Suprapubic skin (tissue), 4 donors: ENCODE measurements around the gene MYBPHL. TPM values are rescaled to one million over a fixed set of nuclear protein-coding genes. Genes with fewer than 3 reads are reported as not detected.

Experiments used
- DNase-seq, 2 donors: peaks; one replicate each; pipeline ENCODE4 v3.0.0-alpha.2; 2019; ENCODE audit warnings: low spot score in 2 of 2
- H3K27ac ChIP-seq: fragments of 200-600 bp; sonication (generic); one replicate; pipeline ENCODE4 v1.5.1; 2019
- H3K27me3 ChIP-seq: fragments of 200-600 bp; sonication (generic); one replicate; pipeline ENCODE4 v1.5.1; 2019
- H3K36me3 ChIP-seq: fragments of 200-600 bp; sonication (generic); one replicate; pipeline ENCODE4 v1.5.1; 2019
- H3K4me1 ChIP-seq: fragments of 200-600 bp; sonication (generic); one replicate; pipeline ENCODE4 v1.5.1; 2019
- H3K4me3 ChIP-seq: fragments of 200-600 bp; sonication (generic); one replicate; pipeline ENCODE4 v1.5.1; 2019; ENCODE audit warnings: mild to moderate bottlenecking
- H3K9me3 ChIP-seq: fragments of 200-600 bp; sonication (generic); one replicate; pipeline ENCODE4 v1.5.1; 2019
- CTCF ChIP-seq, 2 donors: fragments of 200-600 bp in 1 of 2; fragments of 450-650 bp in 1 of 2; sonication (generic) in 1 of 2; IDR thresholded peaks; one replicate each; pipeline ENCODE4 v1.5.1; 2016 to 2019; ENCODE audit warnings: antibody characterized with exemption in 2 of 2, mild to moderate bottlenecking in 1 of 2, moderate library complexity in 1 of 2
- EP300 ChIP-seq: sonication (generic); formaldehyde crosslinking; IDR thresholded peaks from one replicate; pipeline ENCODE4 v1.6.1; 2017; ENCODE audit warnings: antibody characterized with exemption
- POLR2A ChIP-seq, 2 donors: fragments of 450-650 bp; IDR thresholded peaks; one replicate each; pipeline ENCODE4 v1.6.1; 2017; ENCODE audit warnings: antibody characterized with exemption in 2 of 2, mild to moderate bottlenecking in 2 of 2, moderate library complexity in 2 of 2
- POLR2AphosphoS5 ChIP-seq, 3 donors: sonication (generic); formaldehyde crosslinking; IDR thresholded peaks; one replicate each; pipeline ENCODE4 v1.6.1; 2017; ENCODE audit warnings: antibody characterized with exemption in 3 of 3
- WGBS: methylation state at CpG from one replicate; pipeline ENCODE4 v1.1.5; 2018; 5-methylcytosine and 5-hydroxymethylcytosine counted together
- total RNA-seq, 4 donors: library from RNA; depleted of rRNA; stranded (reverse); fragments of >200 nt; gene quantifications; one replicate each; pipeline ENCODE4 v1.1.0, GENCODE V29; 2016

Gene MYBPHL
- total RNA-seq, 4 donors from 2014 or later: not detected

GRCh38 chr1:109331113-109331512 lies 24.3 kb upstream of the MYBPHL start:
- Histone ChIP-seq H3K36me3 (peaks cover 41% of the 10 kb centered on the region), H3K4me1 (no peaks in the 10 kb centered on the region), H3K27ac (no peak overlapping the region), H3K9me3 (peaks cover 4% of the 10 kb centered on the region), H3K27me3 (no peaks in the 10 kb centered on the region), H3K4me3 (no peak overlapping the region)
- no peak for TF ChIP-seq POLR2AphosphoS5 (IDR thresholded peaks at IDR 0.05)
- no peak for TF ChIP-seq CTCF (IDR thresholded peaks at IDR 0.05)
- no peak for TF ChIP-seq POLR2A (IDR thresholded peaks at IDR 0.05)
- no peak for TF ChIP-seq EP300
- no peak for DNase-seq

GRCh38 chr1:109327285-109327684 lies 20.5 kb upstream of the MYBPHL start:
- DNase-seq: no peak
- H3K27me3 ChIP-seq: no peaks in the 10 kb centered on the region
- H3K36me3 ChIP-seq: peaks cover 39% of the 10 kb centered on the region
- WGBS: 71% methylated on average over 5 of the region's 5 CpGs
- no peak for TF ChIP-seq CTCF (IDR thresholded peaks at IDR 0.05)
- no peak for TF ChIP-seq POLR2A (IDR thresholded peaks at IDR 0.05)
- TF ChIP-seq POLR2AphosphoS5 (IDR thresholded peaks at IDR 0.05): no peak
- TF ChIP-seq EP300: no peak
- peaks cover 4% of the 10 kb centered on the region for H3K9me3 ChIP-seq
- H3K4me1 ChIP-seq: no peaks in the 10 kb centered on the region
- H3K4me3 ChIP-seq: no peak overlapping the region
- no peak overlapping the region for H3K27ac ChIP-seq

GRCh38 chr1:109322974-109323373 lies 16.2 kb upstream of the MYBPHL start:
- H3K36me3 ChIP-seq: peaks cover 68% of the 10 kb centered on the region
- DNase-seq: no peak

GRCh38 chr1:109319114-109319513 lies 12.3 kb upstream of the MYBPHL start:
- no peaks in the 10 kb centered on the region for H3K27me3 ChIP-seq
- TF ChIP-seq CTCF (IDR thresholded peaks at IDR 0.05) (no peak), POLR2A (IDR thresholded peaks at IDR 0.05) (no peak)
- H3K4me3 ChIP-seq: no peak overlapping the region
- no peak overlapping the region for H3K27ac ChIP-seq
- no peaks in the 10 kb centered on the region for H3K4me1 ChIP-seq
- no peak for DNase-seq
- H3K36me3 ChIP-seq: peaks cover 67% of the 10 kb centered on the region
- WGBS: 90% methylated on average over 3 of the region's 3 CpGs
- H3K9me3 ChIP-seq: no peaks in the 10 kb centered on the region

More at GRCh38 chr1:109322974-109323373, 16.2 kb upstream of the MYBPHL start:
- WGBS: 90% methylated on average over 6 of the region's 6 CpGs
- no peak overlapping the region for H3K27ac ChIP-seq
- H3K4me1 ChIP-seq: no peaks in the 10 kb centered on the region
- no peak overlapping the region for H3K4me3 ChIP-seq
- TF ChIP-seq CTCF (IDR thresholded peaks at IDR 0.05): no peak
- TF ChIP-seq POLR2A (IDR thresholded peaks at IDR 0.05): no peak
- no peak for TF ChIP-seq POLR2AphosphoS5 (IDR thresholded peaks at IDR 0.05)
- no peak for TF ChIP-seq EP300
- no peaks in the 10 kb centered on the region for H3K27me3 ChIP-seq
- H3K9me3 ChIP-seq: no peaks in the 10 kb centered on the region

GRCh38 chr1:109316506-109316905 lies 9.7 kb upstream of the MYBPHL start:
- H3K27ac ChIP-seq: no peak overlapping the region
- TF ChIP-seq EP300 (no peak), CTCF (IDR thresholded peaks at IDR 0.05) (no peak), POLR2AphosphoS5 (IDR thresholded peaks at IDR 0.05) (no peak), POLR2A (IDR thresholded peaks at IDR 0.05) (no peak)
- WGBS: 61% methylated on average over 1 of the region's 1 CpG
- peaks cover 50% of the 10 kb centered on the region for H3K36me3 ChIP-seq
- peaks cover 4% of the 10 kb centered on the region for H3K4me1 ChIP-seq
- H3K4me3 ChIP-seq: no peak overlapping the region
- no peaks in the 10 kb centered on the region for H3K9me3 ChIP-seq
- DNase-seq: no peak
- H3K27me3 ChIP-seq: no peaks in the 10 kb centered on the region
